ENCODE data around the gene FPGS.

FPGS gene

GRCh38 chr9:127781806-127782205 is 20.9 kb upstream of the FPGS start:
- no peak for TF ChIP-seq EZH2 (IDR thresholded peaks at IDR 0.05)
- no peak for TF ChIP-seq POLR2AphosphoS5 (IDR thresholded peaks at IDR 0.05; ENCODE audit: borderline replicate concordance, low read depth, low read length)
- no peak for TF ChIP-seq FOXP2 (optimal IDR thresholded peaks at IDR 0.05; ENCODE audit: control extremely low read depth, extremely low read length, insufficient read depth)
- DNase-seq (ENCODE audit: low read depth, low spot score) = no peak
- H3K4me3 ChIP-seq = no peak overlapping the region
- no peak overlapping the region for H3K27ac ChIP-seq
- no peak overlapping the region for H3K9ac ChIP-seq (ENCODE audit: insufficient read length)
- no peaks in the 10 kb centered on the region for H3K36me3 ChIP-seq (ENCODE audit: insufficient read depth, low read length)
- H3K9me3 ChIP-seq (ENCODE audit: low read depth, low read length) = no peaks in the 10 kb centered on the region

DNA sequence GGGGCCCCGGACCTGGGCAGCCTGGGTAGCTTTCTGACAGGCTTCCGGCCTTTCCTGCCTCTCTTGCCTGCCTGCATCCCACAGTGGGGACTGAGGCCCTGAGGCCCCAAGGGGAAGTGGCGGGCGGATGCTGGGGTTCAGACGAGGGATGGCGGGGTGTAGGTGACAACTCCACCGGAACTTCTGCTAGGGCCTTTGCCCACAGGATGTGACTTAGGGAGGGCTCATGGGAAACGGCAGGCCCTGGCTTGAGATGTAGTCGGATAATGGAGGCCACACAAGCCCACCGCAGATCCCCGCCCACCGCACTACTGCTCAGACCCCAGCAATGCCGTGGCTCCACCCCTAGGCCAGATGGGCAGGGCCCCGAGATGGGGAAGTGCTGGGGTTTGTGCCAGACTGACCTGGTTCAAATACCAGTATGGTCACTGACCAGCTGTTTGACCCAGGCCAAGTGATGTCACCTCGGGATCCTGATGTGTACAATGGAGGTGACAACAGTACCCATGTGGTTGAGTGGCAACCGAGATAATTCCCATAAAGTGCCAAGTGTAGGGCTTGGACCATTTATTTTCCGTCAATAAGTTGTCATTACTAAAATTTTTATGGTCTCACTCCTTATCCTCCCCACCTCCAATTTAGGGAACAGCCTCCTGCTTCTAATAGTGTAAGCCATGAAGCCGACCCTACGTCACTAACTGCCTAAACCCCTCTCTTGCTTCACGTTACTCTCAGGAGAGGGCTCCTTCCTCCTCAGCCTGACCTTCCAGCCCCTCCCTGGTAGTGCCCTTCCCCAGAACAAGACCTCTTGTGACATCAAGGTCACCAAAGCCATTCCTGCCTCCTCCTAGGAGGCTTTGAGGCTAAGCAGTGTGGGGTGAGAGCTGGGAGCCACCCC is 19.3 kb upstream of the FPGS start:
- no peak for TF ChIP-seq POLR2AphosphoS5 (IDR thresholded peaks at IDR 0.05; ENCODE audit: borderline replicate concordance, low read depth, low read length)
- TF ChIP-seq EZH2 (IDR thresholded peaks at IDR 0.05) = no peak
- no peak for TF ChIP-seq FOXP2 (optimal IDR thresholded peaks at IDR 0.05; ENCODE audit: control extremely low read depth, extremely low read length, insufficient read depth)
- no peaks in the 10 kb centered on the region for H3K9me3 ChIP-seq (ENCODE audit: low read depth, low read length)
- no peak overlapping the region for H3K27ac ChIP-seq
- no peak for DNase-seq (ENCODE audit: low read depth, low spot score)
- no peak overlapping the region for H3K9ac ChIP-seq (ENCODE audit: insufficient read length)
- no peak overlapping the region for H3K4me3 ChIP-seq
- peaks cover 15% of the 10 kb centered on the region for H3K36me3 ChIP-seq (ENCODE audit: insufficient read depth, low read length)

DNA sequence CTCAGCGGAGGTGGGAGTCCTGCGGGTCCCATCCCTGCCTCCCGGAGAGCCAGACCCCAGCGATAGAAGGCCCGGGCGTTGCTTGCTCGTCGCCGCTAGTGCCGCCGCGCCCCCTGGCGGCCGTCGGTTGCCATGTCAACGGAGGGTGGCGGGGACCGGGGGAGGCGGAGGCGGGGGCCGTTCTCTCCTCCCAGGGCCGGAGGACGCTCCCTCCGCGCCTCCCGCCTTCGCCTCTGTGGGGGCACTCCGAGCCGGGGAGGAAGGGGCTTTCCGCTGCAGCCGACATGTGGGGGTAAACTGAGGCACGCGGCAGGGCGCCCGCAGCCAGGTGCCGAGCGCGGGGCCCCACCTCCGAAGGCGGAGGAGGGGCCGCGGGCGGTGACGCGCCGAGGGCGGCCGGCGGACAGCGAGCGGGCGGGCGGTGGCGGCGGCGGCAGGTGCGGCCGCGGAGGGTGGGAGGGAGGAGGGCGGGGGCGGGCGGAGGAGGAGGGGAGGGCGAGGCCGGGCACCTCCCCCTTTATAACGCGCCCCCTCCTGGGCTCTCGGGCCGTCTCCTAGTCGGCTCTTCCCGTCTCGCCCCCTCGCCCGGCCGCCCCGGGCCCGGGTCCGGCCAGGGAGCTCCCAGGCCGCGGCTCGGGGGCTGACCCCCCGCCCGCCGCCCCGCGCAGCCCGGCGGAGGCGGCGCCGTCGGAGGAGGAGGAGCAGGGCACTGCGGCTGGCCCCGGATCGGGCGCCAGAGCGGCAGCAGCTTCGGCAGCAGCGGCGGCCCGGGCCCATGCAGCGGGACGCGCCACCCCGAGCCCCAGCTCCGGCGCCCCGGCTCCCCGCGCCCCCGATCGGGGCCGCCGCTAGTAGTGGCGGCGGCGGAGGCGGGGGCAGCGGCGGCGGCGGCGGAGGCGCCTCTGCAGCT is 17.4 kb upstream of the FPGS start:
- Histone ChIP-seq H3K9ac (ENCODE audit: insufficient read length) (no peak overlapping the region), H3K27ac (no peak overlapping the region), H3K4me3 (peak overlapping the region; percentile 84), H3K9me3 (ENCODE audit: low read depth, low read length) (no peaks in the 10 kb centered on the region), H3K36me3 (ENCODE audit: insufficient read depth, low read length) (peaks cover 34% of the 10 kb centered on the region)
- no peak for TF ChIP-seq POLR2AphosphoS5 (IDR thresholded peaks at IDR 0.05; ENCODE audit: borderline replicate concordance, low read depth, low read length)
- TF ChIP-seq FOXP2 (optimal IDR thresholded peaks at IDR 0.05; ENCODE audit: control extremely low read depth, extremely low read length, insufficient read depth) = no peak
- TF ChIP-seq EZH2 (IDR thresholded peaks at IDR 0.05) = no peak
- no peak for DNase-seq (ENCODE audit: low read depth, low spot score)

DNA sequence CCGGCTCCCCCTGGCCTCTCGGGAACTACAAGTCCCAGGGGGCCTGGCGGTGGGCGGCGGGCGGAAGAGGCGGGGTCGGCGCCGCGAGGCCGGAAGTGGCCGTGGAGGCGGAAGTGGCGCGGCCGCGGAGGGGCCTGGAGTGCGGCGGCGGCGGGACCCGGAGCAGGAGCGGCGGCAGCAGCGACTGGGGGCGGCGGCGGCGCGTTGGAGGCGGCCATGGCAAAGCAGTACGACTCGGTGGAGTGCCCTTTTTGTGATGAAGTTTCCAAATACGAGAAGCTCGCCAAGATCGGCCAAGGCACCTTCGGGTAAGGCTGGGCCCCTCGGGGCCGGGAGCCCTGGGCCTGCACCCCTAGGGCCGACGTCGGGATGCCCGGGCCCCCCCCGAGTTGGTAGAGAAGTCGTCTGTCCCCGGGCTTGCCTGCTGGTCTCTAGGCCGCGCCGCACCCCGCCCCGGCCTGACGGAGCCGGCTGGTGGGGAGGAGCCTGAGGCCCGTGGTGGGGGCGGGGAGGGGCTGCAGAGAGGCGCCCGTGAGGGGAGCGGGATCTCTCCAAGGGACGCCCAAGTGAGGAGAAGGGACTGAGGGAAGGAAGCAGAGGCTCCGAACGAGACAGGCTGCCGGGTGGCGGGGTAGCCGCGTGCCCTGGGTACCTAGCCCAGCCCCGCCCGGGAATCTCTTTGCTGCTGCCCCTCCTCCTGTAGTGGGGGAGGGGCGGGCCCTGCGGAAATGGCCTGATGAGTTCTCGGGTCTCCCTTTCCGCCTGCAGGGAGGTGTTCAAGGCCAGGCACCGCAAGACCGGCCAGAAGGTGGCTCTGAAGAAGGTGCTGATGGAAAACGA is 16.5 kb upstream of the FPGS start, which contains the start of gene CDK9:
CDK9 (plus strand) TSS at position 102 of the 840 bp plus-strand sequence; CDS start at position 217, 115 bp downstream.
- TF ChIP-seq POLR2AphosphoS5 (IDR thresholded peaks at IDR 0.05; ENCODE audit: borderline replicate concordance, low read depth, low read length) (peak; percentile 47; the same call in 1 of the 2 replicates), EZH2 (IDR thresholded peaks at IDR 0.05) (no peak)
- Histone ChIP-seq H3K4me3 (peak within 1 kb of the TSS; percentile 84), H3K9me3 (ENCODE audit: low read depth, low read length) (no peaks in the 10 kb centered on the region), H3K27ac (peak within 1 kb of the TSS; percentile 65), H3K36me3 (ENCODE audit: insufficient read depth, low read length) (peaks cover 43% of the 10 kb centered on the region), H3K9ac (ENCODE audit: insufficient read length) (peak within 1 kb of the TSS; percentile 84)
- DNase-seq (ENCODE audit: low read depth, low spot score) = no peak

DNA sequence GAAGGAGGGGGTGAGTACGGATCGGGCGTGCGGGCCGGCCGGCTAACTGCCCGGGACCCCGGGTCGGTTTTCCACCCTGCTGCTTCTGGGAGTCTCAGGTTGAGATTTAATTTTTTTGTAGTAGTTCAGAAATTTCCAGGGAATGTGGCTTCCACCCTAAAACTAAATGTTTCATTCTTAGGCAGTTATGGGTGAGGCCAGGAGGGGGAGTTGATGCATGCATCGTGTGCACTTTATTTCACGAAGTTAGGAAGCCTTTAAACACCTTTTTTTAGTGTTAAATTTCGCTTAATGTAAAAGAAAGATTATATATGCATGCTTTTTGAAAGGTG is 15.9 kb upstream of the FPGS start:
- DNase-seq (ENCODE audit: low read depth, low spot score) = no peak
- peaks cover 48% of the 10 kb centered on the region for H3K36me3 ChIP-seq (ENCODE audit: insufficient read depth, low read length)
- H3K27ac ChIP-seq = 0 out of 2 replicates have a peak overlapping the region, but pooled peaks have one; percentile 65
- no peaks in the 10 kb centered on the region for H3K9me3 ChIP-seq (ENCODE audit: low read depth, low read length)
- H3K4me3 ChIP-seq = peak overlapping the region; percentile 84
- peak overlapping the region; percentile 84 for H3K9ac ChIP-seq (ENCODE audit: insufficient read length)
- no peak for TF ChIP-seq FOXP2 (optimal IDR thresholded peaks at IDR 0.05; ENCODE audit: control extremely low read depth, extremely low read length, insufficient read depth)
- TF ChIP-seq POLR2AphosphoS5 (IDR thresholded peaks at IDR 0.05; ENCODE audit: borderline replicate concordance, low read depth, low read length) = no peak
- no peak for TF ChIP-seq EZH2 (IDR thresholded peaks at IDR 0.05)

GRCh38 chr9:127788337-127789011 is 14.2 kb upstream of the FPGS start:
- TF ChIP-seq EZH2 (IDR thresholded peaks at IDR 0.05) (no peak), FOXP2 (optimal IDR thresholded peaks at IDR 0.05; ENCODE audit: control extremely low read depth, extremely low read length, insufficient read depth) (no peak), POLR2AphosphoS5 (IDR thresholded peaks at IDR 0.05; ENCODE audit: borderline replicate concordance, low read depth, low read length) (no peak)
- Histone ChIP-seq H3K9ac (ENCODE audit: insufficient read length) (no peak overlapping the region), H3K4me3 (no peak overlapping the region), H3K27ac (no peak overlapping the region), H3K9me3 (ENCODE audit: low read depth, low read length) (no peaks in the 10 kb centered on the region), H3K36me3 (ENCODE audit: insufficient read depth, low read length) (peaks cover 54% of the 10 kb centered on the region)
- DNase-seq (ENCODE audit: low read depth, low spot score) = no peak

GRCh38 chr9:127789179-127789578 is 13.5 kb upstream of the FPGS start:
- no peak overlapping the region for H3K4me3 ChIP-seq
- peaks cover 54% of the 10 kb centered on the region for H3K36me3 ChIP-seq (ENCODE audit: insufficient read depth, low read length)
- DNase-seq (ENCODE audit: low read depth, low spot score) = no peak
- TF ChIP-seq POLR2AphosphoS5 (IDR thresholded peaks at IDR 0.05; ENCODE audit: borderline replicate concordance, low read depth, low read length) = no peak; the same call in 1 of the 2 replicates
- no peak for TF ChIP-seq FOXP2 (optimal IDR thresholded peaks at IDR 0.05; ENCODE audit: control extremely low read depth, extremely low read length, insufficient read depth)
- TF ChIP-seq EZH2 (IDR thresholded peaks at IDR 0.05) = no peak
- no peak overlapping the region for H3K27ac ChIP-seq
- H3K9ac ChIP-seq (ENCODE audit: insufficient read length) = no peak overlapping the region
- no peaks in the 10 kb centered on the region for H3K9me3 ChIP-seq (ENCODE audit: low read depth, low read length)
